BLaER1 (cell line): ENCODE measurements around the gene SREBF2.

Experiments used
- H3K27ac ChIP-seq: shearing (Covaris generic); formaldehyde crosslinking; 2 replicates; pipeline ENCODE4 v1.8.1; 2022
- H3K27me3 ChIP-seq: shearing (Covaris generic); formaldehyde crosslinking; 2 replicates; pipeline ENCODE4 v1.8.1; 2022
- H3K36me3 ChIP-seq: shearing (Covaris generic); formaldehyde crosslinking; 2 replicates; pipeline ENCODE4 v1.8.1; 2022
- H3K4me1 ChIP-seq: shearing (Covaris generic); formaldehyde crosslinking; 2 replicates; pipeline ENCODE4 v1.8.1; 2022
- H3K4me2 ChIP-seq: shearing (Covaris generic); formaldehyde crosslinking; 2 replicates; pipeline ENCODE4 v1.8.1; 2022
- H3K4me3 ChIP-seq: shearing (Covaris generic); formaldehyde crosslinking; 2 replicates; pipeline ENCODE4 v1.8.1; 2022
- H3K9ac ChIP-seq: shearing (Covaris generic); formaldehyde crosslinking; 2 replicates; pipeline ENCODE4 v1.8.1; 2022
- H3K9me3 ChIP-seq: shearing (Covaris generic); formaldehyde crosslinking; 2 replicates; pipeline ENCODE4 v1.8.1; 2022
- H4K20me1 ChIP-seq: shearing (Covaris generic); formaldehyde crosslinking; 2 replicates; pipeline ENCODE4 v1.8.1; 2022
- Cebpa-rat ChIP-seq: shearing (Covaris generic); IDR thresholded peaks from 2 replicates; pipeline ENCODE4 v1.8.1; 2022

The SREBF2 gene

GRCh38 chr22:41917375-41917902, 84.5 kb downstream of the SREBF2 start:
- Histone ChIP-seq H3K27ac (no peak overlapping the region), H3K36me3 (no peaks in the 10 kb centered on the region), H3K9ac (no peak overlapping the region), H3K4me2 (peak overlapping the region; percentile 100), H4K20me1 (peaks cover 97% of the 10 kb centered on the region), H3K4me3 (no peak overlapping the region), H3K27me3 (peaks cover 56% of the 10 kb centered on the region), H3K4me1 (peaks cover 66% of the 10 kb centered on the region), H3K9me3 (no peaks in the 10 kb centered on the region)
- no peak for TF ChIP-seq Cebpa-rat

GRCh38 chr22:41917903-41918791, 85.2 kb downstream of the SREBF2 start:
- H3K4me3 ChIP-seq, result no peak overlapping the region
- peaks cover 49% of the 10 kb centered on the region for H3K27me3 ChIP-seq
- H4K20me1 ChIP-seq, result peaks cover 97% of the 10 kb centered on the region
- peaks cover 5% of the 10 kb centered on the region for H3K36me3 ChIP-seq
- H3K4me2 ChIP-seq, result peak overlapping the region; percentile 100
- H3K4me1 ChIP-seq, result peaks cover 72% of the 10 kb centered on the region
- no peak for TF ChIP-seq Cebpa-rat
- no peak overlapping the region for H3K9ac ChIP-seq
- H3K27ac ChIP-seq, result no peak overlapping the region
- no peaks in the 10 kb centered on the region for H3K9me3 ChIP-seq

GRCh38 chr22:41919357-41920224, 86.7 kb downstream of the SREBF2 start:
- Histone ChIP-seq H3K4me2 (peak overlapping the region; percentile 100), H3K9ac (peak overlapping the region; percentile 74), H3K27ac (peak overlapping the region; percentile 74), H4K20me1 (peaks cover 97% of the 10 kb centered on the region), H3K27me3 (peaks cover 34% of the 10 kb centered on the region), H3K36me3 (peaks cover 19% of the 10 kb centered on the region), H3K9me3 (no peaks in the 10 kb centered on the region), H3K4me1 (peaks cover 79% of the 10 kb centered on the region), H3K4me3 (peak overlapping the region; percentile 66)
- TF ChIP-seq Cebpa-rat, result no peak

GRCh38 chr22:41920271-41920976, 87.5 kb downstream of the SREBF2 start:
- Histone ChIP-seq H3K4me3 (peak overlapping the region; percentile 66), H3K4me2 (peak overlapping the region; percentile 100), H3K27me3 (peaks cover 26% of the 10 kb centered on the region), H3K9me3 (no peaks in the 10 kb centered on the region), H3K27ac (peak overlapping the region; percentile 74), H4K20me1 (peaks cover 97% of the 10 kb centered on the region), H3K4me1 (peaks cover 81% of the 10 kb centered on the region), H3K36me3 (peaks cover 27% of the 10 kb centered on the region), H3K9ac (peak overlapping the region; percentile 50)
- no peak for TF ChIP-seq Cebpa-rat

- peaks cover 84% of the 10 kb centered on the region for H3K4me1 ChIP-seq
- peaks cover 7% of the 10 kb centered on the region; the same call in 1 of the 2 replicates for H3K27me3 ChIP-seq
Observed at GRCh38 chr22:41922328-41922727, 89.4 kb downstream of the SREBF2 start.

GRCh38 chr22:41922940-41923594, 90.2 kb downstream of the SREBF2 start:
- Histone ChIP-seq H3K9me3 (no peaks in the 10 kb centered on the region), H3K36me3 (peaks cover 28% of the 10 kb centered on the region), H4K20me1 (peaks cover 77% of the 10 kb centered on the region), H3K4me3 (0 out of 2 replicates have a peak overlapping the region, but pooled peaks have one; percentile 3), H3K4me2 (peak overlapping the region; percentile 100), H3K27ac (peak overlapping the region; percentile 51; the same call in 1 of the 2 replicates), H3K4me1 (peaks cover 84% of the 10 kb centered on the region), H3K9ac (peak overlapping the region; percentile 5; the same call in 1 of the 2 replicates), H3K27me3 (no peaks in the 10 kb centered on the region)
- no peak for TF ChIP-seq Cebpa-rat

More at GRCh38 chr22:41922328-41922727, 89.4 kb downstream of the SREBF2 start:
- H4K20me1 ChIP-seq, result peaks cover 84% of the 10 kb centered on the region
- no peak overlapping the region for H3K9ac ChIP-seq
- H3K9me3 ChIP-seq, result no peaks in the 10 kb centered on the region
- no peak for TF ChIP-seq Cebpa-rat
- H3K4me3 ChIP-seq, result no peak overlapping the region
- H3K4me2 ChIP-seq, result peak overlapping the region; percentile 100
- H3K36me3 ChIP-seq, result peaks cover 28% of the 10 kb centered on the region
- 0 out of 2 replicates have a peak overlapping the region, but pooled peaks have one; percentile 2 for H3K27ac ChIP-seq

- H3K4me3 ChIP-seq, result 0 out of 2 replicates have a peak overlapping the region, but pooled peaks have one; percentile 3
- H3K36me3 ChIP-seq, result peaks cover 28% of the 10 kb centered on the region
Observed at GRCh38 chr22:41923595-41924276, 90.8 kb downstream of the SREBF2 start.

GRCh38 chr22:41925783-41926460, 93.0 kb downstream of the SREBF2 start:
- no peak for TF ChIP-seq Cebpa-rat
- Histone ChIP-seq H4K20me1 (peaks cover 50% of the 10 kb centered on the region), H3K27me3 (no peaks in the 10 kb centered on the region), H3K36me3 (peaks cover 28% of the 10 kb centered on the region), H3K4me1 (peaks cover 86% of the 10 kb centered on the region), H3K27ac (peak overlapping the region; percentile 98), H3K9me3 (no peaks in the 10 kb centered on the region), H3K9ac (peak overlapping the region; percentile 98), H3K4me3 (peak overlapping the region; percentile 87), H3K4me2 (peak overlapping the region; percentile 100)

More at GRCh38 chr22:41923595-41924276, 90.8 kb downstream of the SREBF2 start:
- H3K27ac ChIP-seq, result no peak overlapping the region
- peaks cover 70% of the 10 kb centered on the region for H4K20me1 ChIP-seq
- H3K27me3 ChIP-seq, result no peaks in the 10 kb centered on the region
- H3K9ac ChIP-seq, result peak overlapping the region; percentile 5; the same call in 1 of the 2 replicates
- H3K4me2 ChIP-seq, result peak overlapping the region; percentile 100
- peaks cover 84% of the 10 kb centered on the region for H3K4me1 ChIP-seq
- no peaks in the 10 kb centered on the region for H3K9me3 ChIP-seq
- no peak for TF ChIP-seq Cebpa-rat
